Measurements from ENCODE around the gene WDFY2. TPM values are rescaled to one million over a fixed set of nuclear protein-coding genes. Genes with fewer than 3 reads are reported as not detected.

Gene WDFY2
- total and polyA plus RNA-seq, 2 of the 13 experiments (the other 11 are each of a cell fraction or from before 2014, with no cell fraction given), result 22.6 to 27.0 TPM

GRCh38 chr13:51803422-51804294 is 219.4 kb downstream of the WDFY2 start, which contains the start of gene DHRS12 (continued):
- no peak for TF ChIP-seq PRDM15 (CRISPR knock-in tag; IDR thresholded peaks at IDR 0.05)
- TF ChIP-seq HOXA9 (CRISPR knock-in tag; IDR thresholded peaks at IDR 0.05; ENCODE audit: borderline replicate concordance), result no peak
- TF ChIP-seq ZFYVE20 (CRISPR knock-in tag; IDR thresholded peaks at IDR 0.05; ENCODE audit: borderline replicate concordance, low read depth), result no peak
- TF ChIP-seq ZNF235 (CRISPR knock-in tag; IDR thresholded peaks at IDR 0.05; ENCODE audit: borderline replicate concordance), result no peak
- TF ChIP-seq ZNF10 (CRISPR knock-in tag; IDR thresholded peaks at IDR 0.05; ENCODE audit: borderline replicate concordance, low read depth), result no peak
- no peak for TF ChIP-seq ZNF737 (CRISPR knock-in tag; IDR thresholded peaks at IDR 0.05; ENCODE audit: borderline replicate concordance)
- TF ChIP-seq ZNF576 (CRISPR knock-in tag; IDR thresholded peaks at IDR 0.05), result no peak
- no peak for TF ChIP-seq ZNF740 (CRISPR knock-in tag; IDR thresholded peaks at IDR 0.05)
- peak; percentile 81 for TF ChIP-seq HOXA3 (CRISPR knock-in tag; IDR thresholded peaks at IDR 0.05)
- no peak for TF ChIP-seq ZSCAN5A (CRISPR knock-in tag; IDR thresholded peaks at IDR 0.05; ENCODE audit: borderline replicate concordance)
- no peak for TF ChIP-seq ZBTB42 (CRISPR knock-in tag; IDR thresholded peaks at IDR 0.05)
- TF ChIP-seq MAZ (IDR thresholded peaks at IDR 0.05; ENCODE audit: borderline replicate concordance, low read depth, low read length), result peak; percentile 32; the same call in 1 of the 2 replicates
- peak; percentile 63 for TF ChIP-seq MAZ (CRISPR knock-in tag; IDR thresholded peaks at IDR 0.05; ENCODE audit: low read depth)
- peak; percentile 65 for TF ChIP-seq ZNF709 (CRISPR knock-in tag; IDR thresholded peaks at IDR 0.05)
- TF ChIP-seq TIGD3 (CRISPR knock-in tag; IDR thresholded peaks at IDR 0.05; ENCODE audit: borderline replicate concordance), result no peak
- TF ChIP-seq ZNF749 (CRISPR knock-in tag; IDR thresholded peaks at IDR 0.05; ENCODE audit: borderline replicate concordance), result peak; percentile 27; the same call in 1 of the 2 replicates
- peak; percentile 61; the same call in 1 of the 2 replicates for TF ChIP-seq ZNF770 (CRISPR knock-in tag; IDR thresholded peaks at IDR 0.05)

Data from HepG2 (cell line).